ENCODE measurements around the gene POLN.

POLN gene

GRCh38 chr4:2063557-2064275 lies 178.2 kb downstream of the POLN start:
- CTCF ChIA-PET, result no interaction called here
- Histone ChIP-seq H3K27ac (ENCODE audit: insufficient read depth in 1 of 2, low read depth in 1 of 2, low read length in 2 of 2, poor library complexity in 1 of 2, severe bottlenecking in 2 of 2) (no peak overlapping the region), H3K4me3 (ENCODE audit: control insufficient read depth in 1 of 7, extremely low read depth in 1 of 7, insufficient read depth in 4 of 7, low read depth in 2 of 7, low read length in 6 of 7) (no peak overlapping the region), H3K27me3 (replicated peaks in 2 of 5; ENCODE audit: control insufficient read depth in 4 of 5, insufficient read depth in 5 of 5, low read length in 4 of 5) (peaks cover 0 to 21% (median 2%) of the 10 kb centered on the region in 5 experiments), H3K9me3 (ENCODE audit: control extremely low read depth in 1 of 5, control insufficient read depth in 4 of 5, insufficient read depth in 2 of 5, low read depth in 1 of 5, low read length in 4 of 5) (no peaks in the 10 kb centered on the region), H3K4me1 (ENCODE audit: control extremely low read depth in 1 of 4, control insufficient read depth in 4 of 4, insufficient read depth in 4 of 4, low read length in 3 of 4) (peaks cover 0 to 5% (median 1%) of the 10 kb centered on the region in 4 experiments), H3K36me3 (ENCODE audit: control insufficient read depth in 4 of 4, insufficient read depth in 4 of 4, low read length in 3 of 4) (no peaks in the 10 kb centered on the region)
- POLR2A ChIA-PET, result no interaction called here
- no peak for DNase-seq
- 97% methylated on average over 42 of the region's 53 CpGs for WGBS (ENCODE audit: insufficient coverage)

GRCh38 chr4:2062808-2063524 lies 179.0 kb downstream of the POLN start:
- DNase-seq, result no peak
- H3K27me3 ChIP-seq (replicated peaks in 2 of 5; ENCODE audit: control insufficient read depth in 4 of 5, insufficient read depth in 5 of 5, low read length in 4 of 5), result peaks cover 0 to 23% (median 2%) of the 10 kb centered on the region in 5 experiments
- H3K4me3 ChIP-seq (ENCODE audit: control insufficient read depth in 1 of 7, extremely low read depth in 1 of 7, insufficient read depth in 4 of 7, low read depth in 2 of 7, low read length in 6 of 7), result no peak overlapping the region
- no peak overlapping the region for H3K27ac ChIP-seq (ENCODE audit: insufficient read depth in 1 of 2, low read depth in 1 of 2, low read length in 2 of 2, poor library complexity in 1 of 2, severe bottlenecking in 2 of 2)
- H3K4me1 ChIP-seq (ENCODE audit: control extremely low read depth in 1 of 4, control insufficient read depth in 4 of 4, insufficient read depth in 4 of 4, low read length in 3 of 4), result peaks cover 0 to 12% (median 7%) of the 10 kb centered on the region in 4 experiments
- H3K36me3 ChIP-seq (ENCODE audit: control insufficient read depth in 4 of 4, insufficient read depth in 4 of 4, low read length in 3 of 4), result no peaks in the 10 kb centered on the region
- ChIA-PET CTCF (no interaction called here), POLR2A (no interaction called here)
- WGBS (ENCODE audit: insufficient coverage), result 96% methylated on average over 10 of the region's 16 CpGs
- no peaks in the 10 kb centered on the region for H3K9me3 ChIP-seq (ENCODE audit: control extremely low read depth in 1 of 5, control insufficient read depth in 4 of 5, insufficient read depth in 2 of 5, low read depth in 1 of 5, low read length in 4 of 5)

GRCh38 chr4:2062168-2062807 lies 179.6 kb downstream of the POLN start:
- Histone ChIP-seq H3K27ac (ENCODE audit: insufficient read depth in 1 of 2, low read depth in 1 of 2, low read length in 2 of 2, poor library complexity in 1 of 2, severe bottlenecking in 2 of 2) (no peak overlapping the region), H3K4me3 (ENCODE audit: control insufficient read depth in 1 of 7, extremely low read depth in 1 of 7, insufficient read depth in 4 of 7, low read depth in 2 of 7, low read length in 6 of 7) (no peak overlapping the region), H3K27me3 (replicated peaks in 2 of 5; ENCODE audit: control insufficient read depth in 4 of 5, insufficient read depth in 5 of 5, low read length in 4 of 5) (peaks cover 0 to 29% (median 8%) of the 10 kb centered on the region in 5 experiments), H3K36me3 (ENCODE audit: control insufficient read depth in 4 of 4, insufficient read depth in 4 of 4, low read length in 3 of 4) (no peaks in the 10 kb centered on the region), H3K9me3 (ENCODE audit: control extremely low read depth in 1 of 5, control insufficient read depth in 4 of 5, insufficient read depth in 2 of 5, low read depth in 1 of 5, low read length in 4 of 5) (no peaks in the 10 kb centered on the region), H3K4me1 (ENCODE audit: control extremely low read depth in 1 of 4, control insufficient read depth in 4 of 4, insufficient read depth in 4 of 4, low read length in 3 of 4) (peaks cover 0 to 12% (median 7%) of the 10 kb centered on the region in 4 experiments)
- WGBS (ENCODE audit: insufficient coverage), result 95% methylated on average over 9 of the region's 11 CpGs
- POLR2A ChIA-PET, result no interaction called here
- DNase-seq, result no peak
- CTCF ChIA-PET, result no interaction called here

GRCh38 chr4:2061186-2062131 lies 180.5 kb downstream of the POLN start:
- 94% methylated on average over 32 of the region's 42 CpGs for WGBS (ENCODE audit: insufficient coverage)
- DNase-seq, result no peak
- Histone ChIP-seq H3K27ac (ENCODE audit: insufficient read depth in 1 of 2, low read depth in 1 of 2, low read length in 2 of 2, poor library complexity in 1 of 2, severe bottlenecking in 2 of 2) (no peak overlapping the region), H3K4me3 (ENCODE audit: control insufficient read depth in 1 of 7, extremely low read depth in 1 of 7, insufficient read depth in 4 of 7, low read depth in 2 of 7, low read length in 6 of 7) (no peak overlapping the region), H3K4me1 (ENCODE audit: control extremely low read depth in 1 of 4, control insufficient read depth in 4 of 4, insufficient read depth in 4 of 4, low read length in 3 of 4) (peaks cover 0 to 12% (median 7%) of the 10 kb centered on the region in 4 experiments), H3K27me3 (replicated peaks in 2 of 5; ENCODE audit: control insufficient read depth in 4 of 5, insufficient read depth in 5 of 5, low read length in 4 of 5) (peaks cover 4 to 37% (median 12%) of the 10 kb centered on the region in 5 experiments), H3K36me3 (ENCODE audit: control insufficient read depth in 4 of 4, insufficient read depth in 4 of 4, low read length in 3 of 4) (no peaks in the 10 kb centered on the region), H3K9me3 (ENCODE audit: control extremely low read depth in 1 of 5, control insufficient read depth in 4 of 5, insufficient read depth in 2 of 5, low read depth in 1 of 5, low read length in 4 of 5) (no peaks in the 10 kb centered on the region)
- ChIA-PET POLR2A (no interaction called here), CTCF (no interaction called here)

- H3K27me3 ChIP-seq (replicated peaks in 2 of 5; ENCODE audit: control insufficient read depth in 4 of 5, insufficient read depth in 5 of 5, low read length in 4 of 5), result peaks cover 4 to 43% (median 14%) of the 10 kb centered on the region in 5 experiments
- H3K27ac ChIP-seq (ENCODE audit: insufficient read depth in 1 of 2, low read depth in 1 of 2, low read length in 2 of 2, poor library complexity in 1 of 2, severe bottlenecking in 2 of 2), result no peak overlapping the region
- DNase-seq, result no peak
- H3K4me1 ChIP-seq (ENCODE audit: control extremely low read depth in 1 of 4, control insufficient read depth in 4 of 4, insufficient read depth in 4 of 4, low read length in 3 of 4), result peaks cover 0 to 12% (median 7%) of the 10 kb centered on the region in 4 experiments
- no peak overlapping the region for H3K4me3 ChIP-seq (ENCODE audit: control insufficient read depth in 1 of 7, extremely low read depth in 1 of 7, insufficient read depth in 4 of 7, low read depth in 2 of 7, low read length in 6 of 7)
- no peaks in the 10 kb centered on the region for H3K9me3 ChIP-seq (ENCODE audit: control extremely low read depth in 1 of 5, control insufficient read depth in 4 of 5, insufficient read depth in 2 of 5, low read depth in 1 of 5, low read length in 4 of 5)
- 74% methylated on average over 47 of the region's 54 CpGs for WGBS (ENCODE audit: insufficient coverage)
- ChIA-PET CTCF (no interaction called here), POLR2A (no interaction called here)
- H3K36me3 ChIP-seq (ENCODE audit: control insufficient read depth in 4 of 4, insufficient read depth in 4 of 4, low read length in 3 of 4), result no peaks in the 10 kb centered on the region
These were observed 181.2 kb downstream of the POLN start for GRCh38 chr4:2060611-2061185.

GRCh38 chr4:2059726-2060602 lies 182.0 kb downstream of the POLN start:
- peak in 2 of 3 donors; percentile 39 to 54 for DNase-seq
- H3K4me3 ChIP-seq (ENCODE audit: control insufficient read depth in 1 of 7, extremely low read depth in 1 of 7, insufficient read depth in 4 of 7, low read depth in 2 of 7, low read length in 6 of 7), result peak overlapping the region in 4 of 7 experiments; percentile 3 to 64 (median 31)
- H3K27me3 ChIP-seq (replicated peaks in 2 of 5; ENCODE audit: control insufficient read depth in 4 of 5, insufficient read depth in 5 of 5, low read length in 4 of 5), result peaks cover 4 to 50% (median 16%) of the 10 kb centered on the region in 5 experiments
- 4% methylated on average over 68 of the region's 102 CpGs for WGBS (ENCODE audit: insufficient coverage)
- ChIA-PET CTCF (no interaction called here), POLR2A (no interaction called here)
- no peaks in the 10 kb centered on the region for H3K36me3 ChIP-seq (ENCODE audit: control insufficient read depth in 4 of 4, insufficient read depth in 4 of 4, low read length in 3 of 4)
- peaks cover 0 to 12% (median 7%) of the 10 kb centered on the region in 4 experiments for H3K4me1 ChIP-seq (ENCODE audit: control extremely low read depth in 1 of 4, control insufficient read depth in 4 of 4, insufficient read depth in 4 of 4, low read length in 3 of 4)
- no peak overlapping the region for H3K27ac ChIP-seq (ENCODE audit: insufficient read depth in 1 of 2, low read depth in 1 of 2, low read length in 2 of 2, poor library complexity in 1 of 2, severe bottlenecking in 2 of 2)
- no peaks in the 10 kb centered on the region for H3K9me3 ChIP-seq (ENCODE audit: control extremely low read depth in 1 of 5, control insufficient read depth in 4 of 5, insufficient read depth in 2 of 5, low read depth in 1 of 5, low read length in 4 of 5)

Data from common myeloid progenitor, CD34-positive (primary cell).